Trophoblast cell (in vitro differentiated cells and primary cell): ENCODE measurements around the gene PSD4.

Experiments used
- DNase-seq, 2 donors: peaks; one replicate each; pipeline ENCODE4 v3.0.0-alpha.2; 2016
- H2AFZ ChIP-seq: 2 replicates; pipeline ENCODE4 v1.6.1; 2013; ENCODE audit warnings: low read length, moderate library complexity, mild to moderate bottlenecking; ENCODE audit not compliant: insufficient read depth, poor library complexity
- H2AK5ac ChIP-seq: 2 replicates; pipeline ENCODE4 v1.6.1; 2013; ENCODE audit warnings: mild to moderate bottlenecking, low read length
- H2BK120ac ChIP-seq: 2 replicates; pipeline ENCODE4 v1.6.1; 2013; ENCODE audit warnings: low read length, mild to moderate bottlenecking, moderate library complexity; ENCODE audit not compliant: insufficient read depth, poor library complexity
- H2BK12ac ChIP-seq: 2 replicates; pipeline ENCODE4 v1.6.1; 2013; ENCODE audit warnings: mild to moderate bottlenecking, low read length, moderate library complexity
- H2BK5ac ChIP-seq: 2 replicates; pipeline ENCODE4 v1.6.1; 2013; ENCODE audit warnings: low read length, low read depth, moderate library complexity, mild to moderate bottlenecking; ENCODE audit not compliant: poor library complexity
- H3K14ac ChIP-seq: 2 replicates; pipeline ENCODE4 v1.6.1; 2013; ENCODE audit warnings: mild to moderate bottlenecking, low read length
- H3K18ac ChIP-seq: 2 replicates; pipeline ENCODE4 v1.6.1; 2013; ENCODE audit warnings: mild to moderate bottlenecking, low read length
- H3K23ac ChIP-seq: 2 replicates; pipeline ENCODE4 v1.6.1; 2013; ENCODE audit warnings: low read length
- H3K27ac ChIP-seq: 2 replicates; pipeline ENCODE4 v1.5.1; 2013; ENCODE audit warnings: low read depth, mild to moderate bottlenecking, inconsistent platforms, low read length, moderate library complexity
- H3K27me3 ChIP-seq: 2 replicates; pipeline ENCODE4 v1.6.1; 2013; ENCODE audit warnings: inconsistent platforms, mild to moderate bottlenecking, low read length, moderate library complexity; ENCODE audit not compliant: insufficient read depth
- H3K36me3 ChIP-seq, 2 experiments: 1 replicate in 1 of 2; 2 replicates in 1 of 2; pipeline ENCODE4 v1.6.1; 2013; ENCODE audit warnings: low read length in 2 of 2, mild to moderate bottlenecking in 2 of 2, moderate library complexity in 1 of 2; ENCODE audit not compliant: insufficient read depth in 2 of 2, control insufficient read depth in 1 of 2
- H3K4ac ChIP-seq: 2 replicates; pipeline ENCODE4 v1.6.1; 2013; ENCODE audit warnings: low read depth, mild to moderate bottlenecking, low read length, moderate library complexity
- H3K4me1 ChIP-seq, 2 experiments: 1 replicate in 1 of 2; 2 replicates in 1 of 2; pipeline ENCODE4 v1.6.1; 2013; ENCODE audit warnings: low read length in 2 of 2, mild to moderate bottlenecking in 2 of 2, moderate library complexity in 1 of 2; ENCODE audit not compliant: insufficient read depth in 2 of 2, control insufficient read depth in 1 of 2
- H3K4me2 ChIP-seq: 2 replicates; pipeline ENCODE4 v1.6.1; 2013; ENCODE audit warnings: inconsistent platforms, mild to moderate bottlenecking, low read length, moderate library complexity
- H3K4me3 ChIP-seq: 2 replicates; pipeline ENCODE4 v1.5.1; 2013; ENCODE audit warnings: mild to moderate bottlenecking, low read depth, low read length, inconsistent platforms
- H3K79me1 ChIP-seq: one replicate; pipeline ENCODE4 v1.6.1; 2013; ENCODE audit warnings: low read length
- H3K79me2 ChIP-seq: 2 replicates; pipeline ENCODE4 v1.6.1; 2013; ENCODE audit warnings: low read length, mild to moderate bottlenecking; ENCODE audit not compliant: control insufficient read depth, insufficient read depth, poor library complexity
- H3K9ac ChIP-seq: 2 replicates; pipeline ENCODE4 v1.6.1; 2013; ENCODE audit warnings: mild to moderate bottlenecking, low read length
- H3K9me3 ChIP-seq: 2 replicates; pipeline ENCODE4 v1.6.1; 2013; ENCODE audit warnings: low read depth, mild to moderate bottlenecking, control low read depth, inconsistent platforms, low read length; ENCODE audit not compliant: insufficient read depth
- H4K12ac ChIP-seq: 2 replicates; pipeline ENCODE4 v1.6.1; 2013; ENCODE audit warnings: low read depth, mild to moderate bottlenecking, low read length, moderate library complexity
- H4K8ac ChIP-seq: 2 replicates; pipeline ENCODE4 v1.6.1; 2013; ENCODE audit warnings: low read depth, mild to moderate bottlenecking, low read length, moderate library complexity
- H4K91ac ChIP-seq: one replicate; pipeline ENCODE4 v1.6.1; 2013; ENCODE audit warnings: low read depth, mild to moderate bottlenecking, low read length, moderate library complexity
- WGBS: extraction: QIAGEN DNeasy Blood & Tissue Kit; methylation state at CpG from one replicate; pipeline ENCODE4 v1.1.7; 2013; ENCODE audit warnings: missing lambda C conversion rate; ENCODE audit not compliant: insufficient read length, insufficient coverage; ENCODE audit errors: extremely low coverage; 5-methylcytosine and 5-hydroxymethylcytosine counted together

Gene PSD4

GRCh38 chr2:113166187-113166645, 7.6 kb upstream of the PSD4 start:
- no peak overlapping the region for H2AK5ac ChIP-seq
- no peak overlapping the region for H3K9ac ChIP-seq
- H3K18ac ChIP-seq: no peak overlapping the region
- no peak overlapping the region for H2BK120ac ChIP-seq
- H3K4me2 ChIP-seq: no peak overlapping the region
- H3K27me3 ChIP-seq: no peaks in the 10 kb centered on the region
- no peak overlapping the region for H2BK5ac ChIP-seq
- H2BK12ac ChIP-seq: no peak overlapping the region
- peaks cover 11 to 15% of the 10 kb centered on the region in 2 experiments for H3K4me1 ChIP-seq
- H3K79me1 ChIP-seq: no peaks in the 10 kb centered on the region
- no peak overlapping the region for H4K8ac ChIP-seq
- H3K14ac ChIP-seq: no peak overlapping the region
- no peak overlapping the region for H2AFZ ChIP-seq
- H3K9me3 ChIP-seq: peaks cover 3% of the 10 kb centered on the region
- H3K4me3 ChIP-seq: no peak overlapping the region
- no peak overlapping the region for H3K4ac ChIP-seq
- H4K12ac ChIP-seq: no peak overlapping the region
- no peaks in the 10 kb centered on the region for H3K36me3 ChIP-seq
- WGBS: no CpG with 5 or more reads among the region's 7 CpGs
- H3K79me2 ChIP-seq: no peaks in the 10 kb centered on the region
- no peak for DNase-seq
- H3K27ac ChIP-seq: no peak overlapping the region
- no peak overlapping the region for H4K91ac ChIP-seq
- H3K23ac ChIP-seq: no peak overlapping the region

- WGBS: no CpG with 5 or more reads among the region's 12 CpGs
- H3K36me3 ChIP-seq: no peaks in the 10 kb centered on the region
These were observed 6.4 kb upstream of the PSD4 start for GRCh38 chr2:113167115-113167932.

GRCh38 chr2:113167962-113168340, 5.8 kb upstream of the PSD4 start:
- Histone ChIP-seq H3K18ac (no peak overlapping the region), H3K23ac (no peak overlapping the region), H4K91ac (no peak overlapping the region), H3K9ac (no peak overlapping the region), H3K79me2 (no peaks in the 10 kb centered on the region), H3K79me1 (no peaks in the 10 kb centered on the region), H3K36me3 (no peaks in the 10 kb centered on the region), H2AK5ac (no peak overlapping the region), H3K4me2 (no peak overlapping the region), H3K27me3 (no peaks in the 10 kb centered on the region), H3K4me3 (no peak overlapping the region), H2BK120ac (no peak overlapping the region), H3K27ac (no peak overlapping the region), H2AFZ (no peak overlapping the region), H4K8ac (no peak overlapping the region), H2BK5ac (no peak overlapping the region), H4K12ac (no peak overlapping the region), H2BK12ac (no peak overlapping the region), H3K4ac (no peak overlapping the region), H3K9me3 (peaks cover 3% of the 10 kb centered on the region), H3K4me1 (peaks cover 11 to 15% of the 10 kb centered on the region in 2 experiments), H3K14ac (no peak overlapping the region)
- WGBS: no CpG with 5 or more reads among the region's 6 CpGs
- no peak for DNase-seq

More at GRCh38 chr2:113167115-113167932, 6.4 kb upstream of the PSD4 start:
- no peak overlapping the region for H4K8ac ChIP-seq
- H3K9me3 ChIP-seq: peaks cover 3% of the 10 kb centered on the region
- H2BK12ac ChIP-seq: no peak overlapping the region
- peak overlapping the region; percentile 8 for H3K4me3 ChIP-seq
- H3K9ac ChIP-seq: no peak overlapping the region
- H2AK5ac ChIP-seq: no peak overlapping the region
- no peak overlapping the region for H4K12ac ChIP-seq
- no peak overlapping the region for H3K23ac ChIP-seq
- no peak overlapping the region for H2AFZ ChIP-seq
- peak overlapping the region; percentile 42 for H3K18ac ChIP-seq
- no peak overlapping the region for H3K27ac ChIP-seq
- no peak overlapping the region for H2BK5ac ChIP-seq
- H3K79me1 ChIP-seq: no peaks in the 10 kb centered on the region
- no peak overlapping the region for H2BK120ac ChIP-seq
- no peak overlapping the region for H3K14ac ChIP-seq
- H3K27me3 ChIP-seq: no peaks in the 10 kb centered on the region
- peak overlapping the region; percentile 7 for H4K91ac ChIP-seq
- no peaks in the 10 kb centered on the region for H3K79me2 ChIP-seq
- H3K4me2 ChIP-seq: no peak overlapping the region
- peaks cover 11 to 15% of the 10 kb centered on the region in 2 experiments for H3K4me1 ChIP-seq
- H3K4ac ChIP-seq: no peak overlapping the region
- DNase-seq: no peak

GRCh38 chr2:113169002-113169530, 4.7 kb upstream of the PSD4 start:
- no peak overlapping the region for H3K14ac ChIP-seq
- DNase-seq: no peak
- H3K18ac ChIP-seq: no peak overlapping the region
- H3K4me2 ChIP-seq: no peak overlapping the region
- no peak overlapping the region for H3K4me3 ChIP-seq
- H3K36me3 ChIP-seq: no peaks in the 10 kb centered on the region
- no peak overlapping the region for H2BK12ac ChIP-seq
- no peak overlapping the region for H3K27ac ChIP-seq
- no peak overlapping the region for H4K91ac ChIP-seq
- H3K4me1 ChIP-seq: peaks cover 11 to 15% of the 10 kb centered on the region in 2 experiments
- H3K79me2 ChIP-seq: no peaks in the 10 kb centered on the region
- H3K27me3 ChIP-seq: no peaks in the 10 kb centered on the region
- no peak overlapping the region for H2AK5ac ChIP-seq
- no peak overlapping the region for H3K4ac ChIP-seq
- H4K12ac ChIP-seq: no peak overlapping the region
- H3K79me1 ChIP-seq: no peaks in the 10 kb centered on the region
- H2BK120ac ChIP-seq: no peak overlapping the region
- no peak overlapping the region for H3K23ac ChIP-seq
- no peak overlapping the region for H3K9ac ChIP-seq
- H2AFZ ChIP-seq: no peak overlapping the region
- no CpG with 5 or more reads among the region's 8 CpGs for WGBS
- H2BK5ac ChIP-seq: no peak overlapping the region
- H4K8ac ChIP-seq: no peak overlapping the region
- H3K9me3 ChIP-seq: peaks cover 3% of the 10 kb centered on the region
